Measurements from ENCODE around the gene DLGAP4. TPM values are rescaled to one million over a fixed set of nuclear protein-coding genes. Genes with fewer than 3 reads are reported as not detected.

Gene DLGAP4
- total RNA-seq, 1 experiment from 2014 or later, result 59.9 TPM

- CTCF ChIA-PET, result interaction anchor here (0.7 kb wide), 1 partner anchor 11 kb away, joined by 3 read pairs; no protein-coding TSS in a partner anchor
- TF ChIP-seq EZH2 (IDR thresholded peaks at IDR 0.05; ENCODE audit: borderline replicate concordance, low read depth, low read length, poor library complexity, severe bottlenecking), result no peak
- POLR2A ChIA-PET (ENCODE audit: low non-redundant PET), result no interaction called here
- no peaks in the 10 kb centered on the region for H3K27me3 ChIP-seq (replicated peaks; ENCODE audit: insufficient read depth, low read depth, low read length, poor library complexity)
- no TSS peak for BruUV-seq (replicated peaks)
- H3K4me3 ChIP-seq (ENCODE audit: low read depth, low read length, poor library complexity, severe bottlenecking), result no peak overlapping the region
- no peak overlapping the region for H3K27ac ChIP-seq (ENCODE audit: low read depth, low read length, poor library complexity, severe bottlenecking)
- H3K36me3 ChIP-seq (ENCODE audit: insufficient read depth, low read length, poor library complexity, severe bottlenecking), result peaks cover 27% of the 10 kb centered on the region
- H3K4me1 ChIP-seq (ENCODE audit: insufficient read depth, low read length, poor library complexity, severe bottlenecking), result no peaks in the 10 kb centered on the region
- intact Hi-C loops (cut with micrococcal nuclease; ENCODE audit: unreplicated experiment), result no loop called here
- DNase-seq (ENCODE audit: low spot score), result no peak
- H3K9me3 ChIP-seq (ENCODE audit: low read depth, low read length, poor library complexity, severe bottlenecking), result no peaks in the 10 kb centered on the region
These were observed 191.7 kb downstream of the DLGAP4 start for GRCh38 chr20:36497856-36498255.

GRCh38 chr20:36498386-36499179, 192.4 kb downstream of the DLGAP4 start:
- no peak overlapping the region for H3K27ac ChIP-seq (ENCODE audit: low read depth, low read length, poor library complexity, severe bottlenecking)
- DNase-seq (ENCODE audit: low spot score), result no peak
- no peak overlapping the region for H3K4me3 ChIP-seq (ENCODE audit: low read depth, low read length, poor library complexity, severe bottlenecking)
- no peaks in the 10 kb centered on the region for H3K9me3 ChIP-seq (ENCODE audit: low read depth, low read length, poor library complexity, severe bottlenecking)
- H3K36me3 ChIP-seq (ENCODE audit: insufficient read depth, low read length, poor library complexity, severe bottlenecking), result peaks cover 29% of the 10 kb centered on the region
- no peaks in the 10 kb centered on the region for H3K4me1 ChIP-seq (ENCODE audit: insufficient read depth, low read length, poor library complexity, severe bottlenecking)
- POLR2A ChIA-PET (ENCODE audit: low non-redundant PET), result no interaction called here
- H3K27me3 ChIP-seq (replicated peaks; ENCODE audit: insufficient read depth, low read depth, low read length, poor library complexity), result no peaks in the 10 kb centered on the region
- CTCF ChIA-PET, result no interaction called here
- no TSS peak for BruUV-seq (replicated peaks)
- intact Hi-C loops (cut with micrococcal nuclease; ENCODE audit: unreplicated experiment), result no loop called here
- TF ChIP-seq CTCF (conservative IDR thresholded peaks at IDR 0.05; ENCODE audit: low read depth, low read length) (no peak), EZH2 (IDR thresholded peaks at IDR 0.05; ENCODE audit: borderline replicate concordance, low read depth, low read length, poor library complexity, severe bottlenecking) (no peak)

GRCh38 chr20:36499211-36499610, 193.1 kb downstream of the DLGAP4 start:
- H3K9me3 ChIP-seq (ENCODE audit: low read depth, low read length, poor library complexity, severe bottlenecking), result no peaks in the 10 kb centered on the region
- BruUV-seq (replicated peaks), result no TSS peak
- intact Hi-C loops (cut with micrococcal nuclease; ENCODE audit: unreplicated experiment), result no loop called here
- H3K27me3 ChIP-seq (replicated peaks; ENCODE audit: insufficient read depth, low read depth, low read length, poor library complexity), result no peaks in the 10 kb centered on the region
- no peak for TF ChIP-seq EZH2 (IDR thresholded peaks at IDR 0.05; ENCODE audit: borderline replicate concordance, low read depth, low read length, poor library complexity, severe bottlenecking)
- TF ChIP-seq CTCF (conservative IDR thresholded peaks at IDR 0.05; ENCODE audit: low read depth, low read length), result no peak
- no peak overlapping the region for H3K4me3 ChIP-seq (ENCODE audit: low read depth, low read length, poor library complexity, severe bottlenecking)
- CTCF ChIA-PET, result no interaction called here
- no peak for DNase-seq (ENCODE audit: low spot score)
- H3K27ac ChIP-seq (ENCODE audit: low read depth, low read length, poor library complexity, severe bottlenecking), result no peak overlapping the region
- POLR2A ChIA-PET (ENCODE audit: low non-redundant PET), result no interaction called here
- no peaks in the 10 kb centered on the region for H3K4me1 ChIP-seq (ENCODE audit: insufficient read depth, low read length, poor library complexity, severe bottlenecking)
- peaks cover 35% of the 10 kb centered on the region for H3K36me3 ChIP-seq (ENCODE audit: insufficient read depth, low read length, poor library complexity, severe bottlenecking)

Data from A673 (cell line).